Left ventricle myocardium inferior (tissue), 1 donor: Measurements from ENCODE around the gene DARS2. TPM values are rescaled to one million over a fixed set of nuclear protein-coding genes. Genes with fewer than 3 reads are reported as not detected.
"Not testable (repeated sequence)": the region's sequence is repeated elsewhere in the genome, so short reads cannot be mapped to it uniquely, and the experiment has no call there.

ENCODE experiments used
- DNase-seq: peaks from one replicate; pipeline ENCODE4 v3.0.0-alpha.2; 2020
- H3K27ac ChIP-seq: fragments of 200-600 bp; replicated peaks from 2 replicates; pipeline ENCODE4 v1.8.0; 2021
- H3K27me3 ChIP-seq: fragments of 200-600 bp; 2 replicates; pipeline ENCODE4 v1.8.0; 2021; ENCODE audit warnings: low read depth
- H3K36me3 ChIP-seq: fragments of 200-600 bp; 2 replicates; pipeline ENCODE4 v1.8.0; 2021
- H3K4me1 ChIP-seq: fragments of 200-600 bp; 2 replicates; pipeline ENCODE4 v1.8.0; 2021
- H3K4me3 ChIP-seq: fragments of 200-600 bp; 2 replicates; pipeline ENCODE4 v1.8.0; 2021; ENCODE audit warnings: mild to moderate bottlenecking, moderate library complexity
- H3K9me3 ChIP-seq: fragments of 200-600 bp; replicated peaks from 2 replicates; pipeline ENCODE4 v1.8.0; 2021
- CTCF ChIP-seq: fragments of 200-600 bp; IDR thresholded peaks from 2 replicates; pipeline ENCODE4 v1.8.0; 2021; ENCODE audit warnings: antibody characterized with exemption, mild to moderate bottlenecking, borderline replicate concordance
- intact Hi-C: fragments of 100-400 bp; cut with micrococcal nuclease; formaldehyde crosslinking; loops from one replicate; pipeline ENCODE4 v1.11.0; 2022
- total RNA-seq: library from RNA; stranded (reverse); fragmentation: NEBNext Ultra II Directional; extraction: Animal tissue kit (Norgen Biotek cat#: 25700); gene quantifications from one replicate; pipeline ENCODE4 v1.2.1, GENCODE V29; 2021
- donor health status: DM: no; HTN: yes; CAD: no; lungs with severe emphysema.

The DARS2 gene
- total RNA-seq, 1 donor from 2014 or later, result 15.1 TPM

GRCh38 chr1:173856014-173856413 is 31.5 kb downstream of the DARS2 start:
- TF ChIP-seq CTCF, result no peak
- no peak for DNase-seq
- no peaks in the 10 kb centered on the region for H3K27me3 ChIP-seq
- H3K9me3 ChIP-seq, result no peaks in the 10 kb centered on the region
- H3K4me3 ChIP-seq, result no peak overlapping the region
- no peak overlapping the region for H3K27ac ChIP-seq
- H3K4me1 ChIP-seq, result peaks cover 5% of the 10 kb centered on the region
- intact Hi-C loops, result no loop called here
- H3K36me3 ChIP-seq, result peaks cover 83% of the 10 kb centered on the region

GRCh38 chr1:173856903-173857302 is 32.4 kb downstream of the DARS2 start:
- no peak for TF ChIP-seq CTCF
- Histone ChIP-seq H3K4me3 (no peak overlapping the region), H3K9me3 (no peaks in the 10 kb centered on the region), H3K4me1 (peaks cover 5% of the 10 kb centered on the region), H3K27me3 (no peaks in the 10 kb centered on the region), H3K27ac (no peak overlapping the region), H3K36me3 (peaks cover 81% of the 10 kb centered on the region)
- DNase-seq, result no peak
- intact Hi-C loops, result no loop called here

- Histone ChIP-seq H3K9me3 (no peaks in the 10 kb centered on the region), H3K4me3 (no peak overlapping the region), H3K36me3 (peaks cover 86% of the 10 kb centered on the region), H3K4me1 (peaks cover 2% of the 10 kb centered on the region), H3K27me3 (no peaks in the 10 kb centered on the region), H3K27ac (no peak overlapping the region)
- intact Hi-C loops, result no loop called here
- TF ChIP-seq CTCF, result no peak
- DNase-seq, result no peak
Measured at GRCh38 chr1:173857363-173857917, 33.0 kb downstream of the DARS2 start.

- peaks cover 95% of the 10 kb centered on the region for H3K36me3 ChIP-seq
- intact Hi-C loops, H3K27ac ChIP-seq, H3K4me3 ChIP-seq, H3K9me3 ChIP-seq, H3K27me3 ChIP-seq, DNase-seq, H3K4me1 ChIP-seq: not testable (repeated sequence)
Measured at GRCh38 chr1:173859547-173859946, 35.1 kb downstream of the DARS2 start.

- Histone ChIP-seq H3K27ac (no peak overlapping the region), H3K4me3 (no peak overlapping the region), H3K9me3 (no peaks in the 10 kb centered on the region), H3K36me3 (peaks cover 96% of the 10 kb centered on the region), H3K4me1 (peaks cover 9% of the 10 kb centered on the region), H3K27me3 (no peaks in the 10 kb centered on the region)
- no peak for TF ChIP-seq CTCF
- DNase-seq, result no peak
- intact Hi-C loops, result no loop called here
Measured at GRCh38 chr1:173860065-173860464, 35.6 kb downstream of the DARS2 start.

GRCh38 chr1:173861731-173862145 is 37.3 kb downstream of the DARS2 start:
- TF ChIP-seq CTCF, result no peak
- H3K27me3 ChIP-seq, result no peaks in the 10 kb centered on the region
- H3K4me1 ChIP-seq, result peaks cover 26% of the 10 kb centered on the region
- H3K9me3 ChIP-seq, result no peaks in the 10 kb centered on the region
- peaks cover 95% of the 10 kb centered on the region for H3K36me3 ChIP-seq
- no peak overlapping the region for H3K4me3 ChIP-seq
- H3K27ac ChIP-seq, result no peak overlapping the region
- DNase-seq, result no peak
- intact Hi-C loops, result no loop called here

GRCh38 chr1:173862146-173862768 is 37.8 kb downstream of the DARS2 start:
- H3K27ac ChIP-seq, H3K9me3 ChIP-seq, intact Hi-C loops, H3K4me3 ChIP-seq, DNase-seq, H3K27me3 ChIP-seq: not testable (repeated sequence)
- Histone ChIP-seq H3K4me1 (peaks cover 31% of the 10 kb centered on the region), H3K36me3 (peaks cover 90% of the 10 kb centered on the region)
